ENCODE measurements around the gene FBXL7.
A peak's percentile ranks its signal among the peaks of the same experiment; 100 is the strongest.

Gene FBXL7

DNA sequence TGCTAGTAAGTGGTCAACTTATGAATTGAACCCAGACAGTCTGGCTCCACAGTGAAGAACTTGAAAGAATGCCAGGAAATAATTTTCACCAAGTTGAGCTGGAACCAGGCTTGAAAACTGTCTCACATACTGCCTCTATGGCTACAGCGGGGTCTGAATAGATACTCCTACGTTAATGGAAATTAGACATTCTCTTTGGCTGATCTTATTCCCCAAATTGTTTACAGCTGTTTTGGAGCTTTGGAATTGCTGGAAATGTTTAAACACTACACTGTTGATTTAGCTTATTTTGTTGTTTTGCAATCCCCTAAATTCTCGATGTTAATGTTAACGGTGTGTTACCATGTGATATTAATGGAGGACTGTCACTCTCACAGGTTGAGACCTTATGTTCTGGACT is 146.4 kb downstream of the FBXL7 start:
- Histone ChIP-seq H3K27me3 (ENCODE audit: insufficient read depth, low read length, poor library complexity) (no peaks in the 10 kb centered on the region), H3K9ac (ENCODE audit: low read depth, low read length) (no peak overlapping the region), H3K4me3 (ENCODE audit: low read depth in 1 of 2, low read length in 2 of 2) (no peak overlapping the region), H3K4me1 (ENCODE audit: insufficient read depth, low read length) (peaks cover 86% of the 10 kb centered on the region), H4K20me1 (ENCODE audit: insufficient read depth, low read length) (no peaks in the 10 kb centered on the region), H3K27ac (ENCODE audit: low read length) (peak overlapping the region; percentile 39), H3K4me2 (ENCODE audit: insufficient read depth, low read length) (no peak overlapping the region; the same call in 1 of the 2 replicates), H3K79me2 (ENCODE audit: insufficient read depth, low read length) (peaks cover 29% of the 10 kb centered on the region), H2AFZ (ENCODE audit: low read depth, low read length) (no peak overlapping the region), H3K9me3 (ENCODE audit: insufficient read depth, low read length, severe bottlenecking) (peaks cover 2% of the 10 kb centered on the region), H3K36me3 (ENCODE audit: insufficient read depth, low read length) (no peaks in the 10 kb centered on the region)
- DNase-seq, result no peak
- ATAC-seq (ENCODE audit: insufficient read depth, low read depth), result no peak
- no peak for TF ChIP-seq EZH2 (IDR thresholded peaks at IDR 0.05; ENCODE audit: borderline replicate concordance, low read depth, low read length, severe bottlenecking)
- TF ChIP-seq, protein P1, sequence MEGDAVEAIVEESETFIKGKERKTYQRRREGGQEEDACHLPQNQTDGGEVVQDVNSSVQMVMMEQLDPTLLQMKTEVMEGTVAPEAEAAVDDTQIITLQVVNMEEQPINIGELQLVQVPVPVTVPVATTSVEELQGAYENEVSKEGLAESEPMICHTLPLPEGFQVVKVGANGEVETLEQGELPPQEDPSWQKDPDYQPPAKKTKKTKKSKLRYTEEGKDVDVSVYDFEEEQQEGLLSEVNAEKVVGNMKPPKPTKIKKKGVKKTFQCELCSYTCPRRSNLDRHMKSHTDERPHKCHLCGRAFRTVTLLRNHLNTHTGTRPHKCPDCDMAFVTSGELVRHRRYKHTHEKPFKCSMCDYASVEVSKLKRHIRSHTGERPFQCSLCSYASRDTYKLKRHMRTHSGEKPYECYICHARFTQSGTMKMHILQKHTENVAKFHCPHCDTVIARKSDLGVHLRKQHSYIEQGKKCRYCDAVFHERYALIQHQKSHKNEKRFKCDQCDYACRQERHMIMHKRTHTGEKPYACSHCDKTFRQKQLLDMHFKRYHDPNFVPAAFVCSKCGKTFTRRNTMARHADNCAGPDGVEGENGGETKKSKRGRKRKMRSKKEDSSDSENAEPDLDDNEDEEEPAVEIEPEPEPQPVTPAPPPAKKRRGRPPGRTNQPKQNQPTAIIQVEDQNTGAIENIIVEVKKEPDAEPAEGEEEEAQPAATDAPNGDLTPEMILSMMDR (IDR thresholded peaks at IDR 0.05; ENCODE audit: borderline replicate concordance, extremely low read depth, low read length, poor library complexity, severe bottlenecking), result no peak

DNA sequence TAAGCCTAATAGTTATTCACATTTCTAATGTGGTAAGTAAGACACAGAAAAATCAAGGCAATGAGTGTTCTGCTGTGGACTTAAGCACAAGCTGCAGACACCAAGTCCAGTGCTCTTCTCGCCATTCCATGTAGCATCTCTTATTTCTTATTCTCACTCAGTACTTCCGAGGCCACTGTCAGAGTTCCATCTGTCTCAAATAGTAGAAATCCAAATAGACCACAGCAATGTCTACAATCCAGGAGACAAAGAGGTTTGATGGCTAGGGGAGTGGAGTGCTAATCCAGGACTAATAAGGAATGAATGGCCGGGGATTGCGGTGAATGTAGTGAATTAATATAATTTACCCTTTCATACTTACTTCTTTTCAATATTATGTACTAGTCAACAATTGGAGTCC is 147.3 kb downstream of the FBXL7 start:
- ATAC-seq (ENCODE audit: insufficient read depth, low read depth), result no peak
- Histone ChIP-seq H3K4me1 (ENCODE audit: insufficient read depth, low read length) (peaks cover 87% of the 10 kb centered on the region), H3K9ac (ENCODE audit: low read depth, low read length) (no peak overlapping the region), H3K4me2 (ENCODE audit: insufficient read depth, low read length) (no peak overlapping the region), H2AFZ (ENCODE audit: low read depth, low read length) (no peak overlapping the region), H3K79me2 (ENCODE audit: insufficient read depth, low read length) (peaks cover 35% of the 10 kb centered on the region), H3K27ac (ENCODE audit: low read length) (peak overlapping the region; percentile 44; the same call in 1 of the 2 replicates), H3K27me3 (ENCODE audit: insufficient read depth, low read length, poor library complexity) (no peaks in the 10 kb centered on the region), H3K36me3 (ENCODE audit: insufficient read depth, low read length) (no peaks in the 10 kb centered on the region), H4K20me1 (ENCODE audit: insufficient read depth, low read length) (no peaks in the 10 kb centered on the region), H3K4me3 (ENCODE audit: low read depth in 1 of 2, low read length in 2 of 2) (no peak overlapping the region), H3K9me3 (ENCODE audit: insufficient read depth, low read length, severe bottlenecking) (peaks cover 9% of the 10 kb centered on the region)
- no peak for TF ChIP-seq EZH2 (IDR thresholded peaks at IDR 0.05; ENCODE audit: borderline replicate concordance, low read depth, low read length, severe bottlenecking)
- TF ChIP-seq, protein P1 (IDR thresholded peaks at IDR 0.05; ENCODE audit: borderline replicate concordance, extremely low read depth, low read length, poor library complexity, severe bottlenecking), result no peak
- DNase-seq, result no peak

DNA sequence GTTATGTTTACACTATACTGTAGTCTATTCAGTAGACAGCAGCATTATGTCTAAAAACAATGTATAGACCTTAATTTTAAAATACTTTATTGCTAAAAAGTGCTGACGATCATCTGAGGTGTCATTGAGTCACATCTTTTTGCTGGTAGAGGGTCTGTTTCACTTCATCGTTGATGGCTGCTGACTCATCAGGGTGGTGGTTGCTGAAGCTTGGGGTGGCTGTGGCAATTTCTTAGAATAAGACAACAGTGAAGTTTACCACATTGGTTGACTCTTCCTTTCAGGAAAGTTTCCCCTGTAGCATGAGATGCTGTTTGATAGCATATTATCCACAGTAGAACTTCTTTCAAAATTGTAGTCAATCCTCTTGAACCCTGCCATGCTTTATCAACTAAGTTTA is 150.3 kb downstream of the FBXL7 start:
- H3K9ac ChIP-seq (ENCODE audit: low read depth, low read length), result peak overlapping the region; percentile 54
- peaks cover 68% of the 10 kb centered on the region for H3K4me1 ChIP-seq (ENCODE audit: insufficient read depth, low read length)
- ATAC-seq (ENCODE audit: insufficient read depth, low read depth) (peak; percentile 79), DNase-seq (peak; percentile 85)
- peak overlapping the region; percentile 91 for H3K27ac ChIP-seq (ENCODE audit: low read length)
- peak overlapping the region; percentile 14 to 52; a peak in 3 of 4 replicates for H3K4me3 ChIP-seq (ENCODE audit: low read depth in 1 of 2, low read length in 2 of 2)
- no peaks in the 10 kb centered on the region for H3K27me3 ChIP-seq (ENCODE audit: insufficient read depth, low read length, poor library complexity)
- peaks cover 9% of the 10 kb centered on the region for H3K9me3 ChIP-seq (ENCODE audit: insufficient read depth, low read length, severe bottlenecking)
- peak overlapping the region; percentile 71 for H3K4me2 ChIP-seq (ENCODE audit: insufficient read depth, low read length)
- no peaks in the 10 kb centered on the region for H3K36me3 ChIP-seq (ENCODE audit: insufficient read depth, low read length)
- H4K20me1 ChIP-seq (ENCODE audit: insufficient read depth, low read length), result no peaks in the 10 kb centered on the region
- peak overlapping the region; percentile 50; the same call in 1 of the 2 replicates for H2AFZ ChIP-seq (ENCODE audit: low read depth, low read length)
- peaks cover 26% of the 10 kb centered on the region for H3K79me2 ChIP-seq (ENCODE audit: insufficient read depth, low read length)
- TF ChIP-seq, protein P1 (IDR thresholded peaks at IDR 0.05; ENCODE audit: borderline replicate concordance, extremely low read depth, low read length, poor library complexity, severe bottlenecking), result no peak
- no peak for TF ChIP-seq EZH2 (IDR thresholded peaks at IDR 0.05; ENCODE audit: borderline replicate concordance, low read depth, low read length, severe bottlenecking)

All from DND-41 (cell line).